ENCODE results near the gene PRL. TPM values are rescaled to one million over a fixed set of nuclear protein-coding genes. Genes with fewer than 3 reads are reported as not detected.

PRL gene
- total and polyA plus RNA-seq, 2 of the 8 experiments (the other 6 are each of a cell fraction or from before 2014, with no cell fraction given): not detected

- H3K4me1 ChIP-seq (replicated peaks in 1 of 4; ENCODE audit: control insufficient read depth in 3 of 4, insufficient read depth in 4 of 4, low read length in 3 of 4): peaks cover 0 to 4% (median 0%) of the 10 kb centered on the region in 4 experiments; a peak in 2 of 7 replicates
- no peak overlapping the region for H3K9ac ChIP-seq (replicated peaks in 1 of 4; ENCODE audit: extremely low read depth in 1 of 4, low read depth in 3 of 4, low read length in 3 of 4)
- no peak overlapping the region for H3K23ac ChIP-seq (ENCODE audit: insufficient read length)
- no peak overlapping the region for H3K27ac ChIP-seq (ENCODE audit: low read depth, low read length)
- H3K23me2 ChIP-seq (ENCODE audit: low read depth, low read length): no peaks in the 10 kb centered on the region
- H2BK5ac ChIP-seq (ENCODE audit: low read depth, low read length): no peak overlapping the region
- FAIRE-seq (no peak), DNase-seq (ENCODE audit: low read depth in 1 of 2, low spot score in 2 of 2) (no peak)
- WGBS, 2 experiments (ENCODE audit: extremely low coverage in 1 of 2, insufficient coverage in 1 of 2, insufficient read length in 1 of 2, insufficient replicate concordance in 2 of 2, low coverage in 1 of 2, low lambda C conversion rate in 2 of 2, missing lambda C conversion rate in 1 of 2): 88% methylated on average over 17 of the region's 17 CpGs; no CpG with 5 or more reads in 1 of the 2 experiments
- no peak overlapping the region for H4K91ac ChIP-seq (replicated peaks; ENCODE audit: insufficient read length, low read length)
- POLR2A ChIA-PET (ENCODE audit: partially characterized antibody): no interaction called here
- H3K4me3 ChIP-seq (ENCODE audit: extremely low read depth in 1 of 4, insufficient read depth in 2 of 4, low read depth in 3 of 4, low read length in 4 of 4): no peak overlapping the region
- H2BK15ac ChIP-seq (ENCODE audit: low read length): no peak overlapping the region
- no peaks in the 10 kb centered on the region for H3K9me3 ChIP-seq (ENCODE audit: insufficient read depth in 2 of 2, low read depth in 1 of 2, low read length in 1 of 2)
- no peak overlapping the region for H2AFZ ChIP-seq (ENCODE audit: low read length)
- H3K79me1 ChIP-seq (ENCODE audit: low read depth, low read length): no peaks in the 10 kb centered on the region
- H2BK120ac ChIP-seq (replicated peaks; ENCODE audit: low read depth, low read length): no peak overlapping the region
- H4K20me1 ChIP-seq (replicated peaks in 1 of 2; ENCODE audit: control insufficient read depth in 1 of 2, insufficient read depth in 2 of 2, low read length in 2 of 2): no peaks in the 10 kb centered on the region
- H3K36me3 ChIP-seq (ENCODE audit: control insufficient read depth in 2 of 4, insufficient read depth in 4 of 4, low read length in 3 of 4): no peaks in the 10 kb centered on the region
- no peak overlapping the region for H4K5ac ChIP-seq (ENCODE audit: insufficient read length, low read depth, low read length)
- no peak overlapping the region for H3K4me2 ChIP-seq (ENCODE audit: insufficient read depth in 1 of 2, low read depth in 2 of 2, low read length in 2 of 2)
- CTCF ChIA-PET (ENCODE audit: partially characterized antibody): interaction anchor here (0.6 to 0.7 kb wide), 2 partner anchors 286 to 1738 kb away, joined by 3 read pairs; no protein-coding TSS in a partner anchor
- no peak overlapping the region for H3K56ac ChIP-seq (replicated peaks; ENCODE audit: insufficient read length, low read depth, low read length)
- no peak overlapping the region for H2BK12ac ChIP-seq (ENCODE audit: low read depth, low read length)
- H3K27me3 ChIP-seq (replicated peaks in 1 of 4; ENCODE audit: control insufficient read depth in 3 of 4, extremely low read depth in 1 of 4, insufficient read depth in 3 of 4, low read length in 3 of 4): no peaks in the 10 kb centered on the region
- H4K8ac ChIP-seq (ENCODE audit: extremely low read depth, insufficient read depth, low read length): no peak overlapping the region
- no peak overlapping the region for H3K14ac ChIP-seq (ENCODE audit: insufficient read length)
- no peak overlapping the region for H2BK20ac ChIP-seq (ENCODE audit: low read length)
- no peak overlapping the region for H3K18ac ChIP-seq (ENCODE audit: extremely low read depth, low read length)
- H3K4ac ChIP-seq (replicated peaks; ENCODE audit: insufficient read length, low read depth, low read length): no peak overlapping the region
- no peak overlapping the region for H2AK5ac ChIP-seq (ENCODE audit: low read depth, low read length)
- no peaks in the 10 kb centered on the region for H3K79me2 ChIP-seq (ENCODE audit: control insufficient read depth in 1 of 2, insufficient read depth in 2 of 2, low read length in 2 of 2)
- TF ChIP-seq ATF2 (IDR thresholded peaks at IDR 0.05; ENCODE audit: low read length): no peak
- TF ChIP-seq CREB1 (IDR thresholded peaks at IDR 0.05): no peak
- TF ChIP-seq, protein P1, sequence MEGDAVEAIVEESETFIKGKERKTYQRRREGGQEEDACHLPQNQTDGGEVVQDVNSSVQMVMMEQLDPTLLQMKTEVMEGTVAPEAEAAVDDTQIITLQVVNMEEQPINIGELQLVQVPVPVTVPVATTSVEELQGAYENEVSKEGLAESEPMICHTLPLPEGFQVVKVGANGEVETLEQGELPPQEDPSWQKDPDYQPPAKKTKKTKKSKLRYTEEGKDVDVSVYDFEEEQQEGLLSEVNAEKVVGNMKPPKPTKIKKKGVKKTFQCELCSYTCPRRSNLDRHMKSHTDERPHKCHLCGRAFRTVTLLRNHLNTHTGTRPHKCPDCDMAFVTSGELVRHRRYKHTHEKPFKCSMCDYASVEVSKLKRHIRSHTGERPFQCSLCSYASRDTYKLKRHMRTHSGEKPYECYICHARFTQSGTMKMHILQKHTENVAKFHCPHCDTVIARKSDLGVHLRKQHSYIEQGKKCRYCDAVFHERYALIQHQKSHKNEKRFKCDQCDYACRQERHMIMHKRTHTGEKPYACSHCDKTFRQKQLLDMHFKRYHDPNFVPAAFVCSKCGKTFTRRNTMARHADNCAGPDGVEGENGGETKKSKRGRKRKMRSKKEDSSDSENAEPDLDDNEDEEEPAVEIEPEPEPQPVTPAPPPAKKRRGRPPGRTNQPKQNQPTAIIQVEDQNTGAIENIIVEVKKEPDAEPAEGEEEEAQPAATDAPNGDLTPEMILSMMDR (IDR thresholded peaks at IDR 0.05; ENCODE audit: control extremely low read depth in 1 of 3, insufficient read depth in 1 of 3, low read depth in 1 of 3, low read length in 3 of 3): no peak
- TF ChIP-seq RFX5 (IDR thresholded peaks at IDR 0.05; ENCODE audit: borderline replicate concordance, low read depth, low read length): no peak
- no peak for TF ChIP-seq KDM1A (IDR thresholded peaks at IDR 0.05; ENCODE audit: borderline replicate concordance, low read length)
- TF ChIP-seq TEAD4 (IDR thresholded peaks at IDR 0.05; ENCODE audit: low read depth, low read length): no peak
These were observed 2.5 kb downstream of the PRL start for GRCh38 chr6:22294301-22294700.
